Natural killer cell treated with Interleukin-12 subunit alpha and Interleukin-12 subunit beta and Interleukin-15 and Interleukin-18, amount 100 ng/mL, for 72 hours (primary cell): Measurements from ENCODE around the gene FAM43A. TPM values are rescaled to one million over a fixed set of nuclear protein-coding genes. Genes with fewer than 3 reads are reported as not detected.

ENCODE experiments used
- ATAC-seq, 2 donors: fragments of 150-1000 bp; cut with Tn5 transposase in 1 of 2; sonication (Bioruptor Pico), chemical (Tn5 transposase) in 1 of 2; 2 replicates each; pipeline ENCODE4 v1.10.0; 2021
- DNase-seq: peaks from one replicate; pipeline ENCODE4 v3.0.0; 2022; ENCODE audit warnings: low spot score
- H3K27ac Mint-ChIP-seq, 2 donors: 1 replicate in 1 of 2; 2 replicates in 1 of 2; pipeline ENCODE4 v1.8.0; 2022; ENCODE audit warnings: mixed read lengths in 2 of 2, mild to moderate bottlenecking in 1 of 2, moderate library complexity in 1 of 2
- H3K27me3 Mint-ChIP-seq, 2 donors: 1 replicate in 1 of 2; 2 replicates in 1 of 2; pipeline ENCODE4 v1.8.0; 2022; ENCODE audit warnings: mixed read lengths in 2 of 2
- H3K36me3 Mint-ChIP-seq: one replicate; pipeline ENCODE4 v1.8.0; 2022; ENCODE audit warnings: mixed read lengths
- H3K4me1 Mint-ChIP-seq, 2 donors: 1 replicate in 1 of 2; 2 replicates in 1 of 2; pipeline ENCODE4 v1.8.0; 2022; ENCODE audit warnings: low read depth in 2 of 2, mixed read lengths in 2 of 2, mild to moderate bottlenecking in 1 of 2
- H3K4me3 Mint-ChIP-seq: one replicate; pipeline ENCODE4 v1.8.0; 2022; ENCODE audit warnings: mixed read lengths
- H3K9me3 Mint-ChIP-seq: 2 replicates; pipeline ENCODE4 v1.8.0; 2022; ENCODE audit warnings: mixed read lengths
- total RNA-seq, 2 donors: library from RNA; stranded (reverse); gene quantifications; one replicate each; pipeline ENCODE4 v1.2.3, GENCODE V29; 2022

FAM43A gene
- total RNA-seq, 2 donors from 2014 or later, result 11.6 to 50.2 TPM

DNA sequence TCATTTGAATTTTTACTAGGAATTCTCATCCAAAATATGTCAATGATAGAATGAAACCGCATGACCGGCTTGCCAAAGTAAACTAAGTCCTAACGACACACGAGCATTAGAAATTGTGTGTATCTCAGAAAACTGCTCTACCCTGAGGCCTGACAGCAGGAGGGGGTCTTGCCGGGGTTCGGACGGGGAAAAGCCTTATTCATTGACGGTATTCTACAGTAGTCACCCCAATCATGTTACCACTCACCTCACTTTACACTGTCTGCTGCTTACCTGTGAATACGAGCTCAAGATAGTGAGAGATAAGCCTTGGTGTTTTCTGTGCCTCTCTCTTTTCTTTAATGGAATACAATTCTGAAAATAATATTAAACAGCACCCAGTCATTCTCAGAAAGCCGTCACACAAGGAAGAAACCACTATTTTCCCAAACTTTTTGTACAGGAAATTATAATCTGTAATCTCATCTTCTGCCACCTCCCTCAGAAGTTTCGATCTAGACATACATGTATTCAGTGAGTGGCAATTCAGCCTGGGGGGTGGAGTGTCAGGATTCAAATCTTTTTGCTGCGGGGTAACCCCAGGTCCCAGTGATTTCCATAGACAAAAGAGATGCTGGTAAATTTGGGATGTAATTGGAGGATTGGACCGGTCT lies 492 bp upstream of the FAM43A start:
- Mint-ChIP-seq H3K4me3 (peak overlapping the region; percentile 92), H3K36me3 (no peaks in the 10 kb centered on the region), H3K27me3 (no peaks in the 10 kb centered on the region), H3K27ac (peak overlapping the region; percentile 71 to 85), H3K4me1 (peaks cover 51 to 60% of the 10 kb centered on the region in 2 donors), H3K9me3 (no peaks in the 10 kb centered on the region)
- ATAC-seq (peak; percentile 22 to 34), DNase-seq (no peak)

DNA sequence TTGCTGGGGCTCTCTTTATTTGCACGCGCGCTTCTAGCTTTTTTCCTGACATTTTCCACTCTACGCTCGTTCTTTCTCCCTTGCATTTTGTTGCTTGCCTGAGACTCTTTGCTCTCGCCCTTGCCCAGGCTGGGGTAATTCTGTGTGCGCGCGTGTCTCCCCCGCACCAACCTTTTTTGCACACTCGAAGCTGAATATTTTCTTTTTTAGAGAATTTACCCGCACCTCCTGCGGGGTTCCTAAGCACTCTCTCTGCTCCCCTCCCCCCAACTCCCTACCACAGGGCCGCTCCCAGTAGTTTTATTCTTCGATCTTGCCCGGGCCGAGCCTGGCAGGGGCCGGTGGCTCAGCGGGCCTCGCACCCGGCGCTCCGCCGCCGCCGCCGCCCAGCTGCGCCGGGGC lies 732 bp downstream of the FAM43A start:
- peaks cover 60 to 61% of the 10 kb centered on the region in 2 donors for H3K4me1 Mint-ChIP-seq
- no peaks in the 10 kb centered on the region for H3K27me3 Mint-ChIP-seq
- DNase-seq, result no peak
- no peak for ATAC-seq
- peak overlapping the region; percentile 92 for H3K4me3 Mint-ChIP-seq
- no peaks in the 10 kb centered on the region for H3K36me3 Mint-ChIP-seq
- peak overlapping the region; percentile 71 to 85 for H3K27ac Mint-ChIP-seq
- no peaks in the 10 kb centered on the region for H3K9me3 Mint-ChIP-seq

DNA sequence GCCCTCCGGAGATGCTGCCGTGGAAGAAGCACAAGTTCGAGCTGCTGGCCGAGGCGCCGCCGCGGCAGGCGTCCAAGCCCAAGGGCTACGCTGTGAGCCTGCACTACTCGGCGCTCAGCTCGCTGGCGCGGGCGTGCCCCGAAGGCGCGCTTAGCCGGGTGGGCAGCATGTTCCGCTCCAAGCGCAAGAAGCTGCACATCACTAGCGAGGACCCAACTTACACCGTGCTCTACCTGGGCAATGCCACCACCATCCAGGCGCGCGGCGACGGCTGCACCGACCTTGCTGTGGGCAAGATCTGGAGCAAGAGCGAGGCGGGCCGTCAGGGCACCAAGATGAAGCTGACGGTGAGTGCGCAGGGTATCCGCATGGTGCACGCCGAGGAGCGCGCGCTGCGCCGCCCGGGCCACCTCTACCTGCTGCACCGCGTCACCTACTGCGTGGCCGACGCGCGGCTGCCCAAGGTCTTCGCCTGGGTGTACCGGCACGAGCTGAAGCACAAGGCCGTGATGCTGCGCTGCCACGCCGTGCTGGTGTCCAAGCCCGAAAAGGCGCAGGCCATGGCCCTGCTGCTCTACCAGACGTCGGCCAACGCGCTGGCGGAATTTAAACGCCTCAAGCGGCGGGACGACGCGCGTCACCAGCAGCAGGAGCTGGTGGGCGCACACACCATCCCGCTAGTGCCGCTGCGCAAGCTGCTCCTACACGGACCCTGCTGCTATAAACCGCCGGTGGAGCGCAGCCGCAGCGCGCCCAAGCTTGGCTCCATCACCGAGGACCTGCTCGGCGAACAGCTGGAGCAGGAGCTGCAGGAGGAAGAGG lies 1.3 kb downstream of the FAM43A start:
- Mint-ChIP-seq H3K27me3 (no peaks in the 10 kb centered on the region), H3K27ac (peak overlapping the region; percentile 78 to 94), H3K36me3 (no peaks in the 10 kb centered on the region), H3K4me3 (peak overlapping the region; percentile 92), H3K4me1 (peaks cover 60 to 63% of the 10 kb centered on the region in 2 donors), H3K9me3 (no peaks in the 10 kb centered on the region)
- no peak for DNase-seq
- peak in 1 of 2 donors; percentile 0 for ATAC-seq

DNA sequence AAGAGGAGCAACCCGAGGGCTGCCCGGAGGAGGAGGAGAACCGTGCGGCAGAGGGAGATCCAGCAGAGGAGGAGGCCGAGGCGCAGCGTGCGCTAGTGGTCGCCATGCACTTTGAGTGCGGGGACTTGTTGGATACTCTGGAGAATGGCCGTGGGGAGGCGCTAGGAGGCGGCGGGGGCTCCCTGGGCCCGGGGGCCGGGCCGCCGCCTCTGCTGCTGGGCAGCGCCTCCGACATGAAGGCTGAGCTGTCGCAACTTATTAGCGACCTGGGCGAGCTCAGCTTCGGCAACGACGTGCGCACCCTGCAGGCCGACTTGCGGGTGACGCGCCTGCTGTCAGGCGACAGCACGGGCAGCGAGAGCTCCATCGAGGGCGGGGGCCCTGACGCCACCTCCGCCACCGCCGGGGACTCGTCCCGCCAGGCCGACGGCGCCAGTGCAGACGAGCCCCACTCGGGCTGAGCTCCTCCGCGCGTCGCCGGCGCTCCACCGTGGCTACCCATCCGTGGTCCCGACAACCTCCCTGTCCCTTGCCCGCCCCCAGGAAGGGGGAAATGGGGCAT lies 2.0 kb downstream of the FAM43A start:
- no peaks in the 10 kb centered on the region for H3K27me3 Mint-ChIP-seq
- H3K27ac Mint-ChIP-seq, result peak overlapping the region; percentile 78 to 94
- no peaks in the 10 kb centered on the region for H3K36me3 Mint-ChIP-seq
- no peaks in the 10 kb centered on the region for H3K9me3 Mint-ChIP-seq
- ATAC-seq (peak; percentile 78 to 86), DNase-seq (peak; percentile 93)
- H3K4me3 Mint-ChIP-seq, result peak overlapping the region; percentile 92
- peaks cover 53 to 61% of the 10 kb centered on the region in 2 donors for H3K4me1 Mint-ChIP-seq

DNA sequence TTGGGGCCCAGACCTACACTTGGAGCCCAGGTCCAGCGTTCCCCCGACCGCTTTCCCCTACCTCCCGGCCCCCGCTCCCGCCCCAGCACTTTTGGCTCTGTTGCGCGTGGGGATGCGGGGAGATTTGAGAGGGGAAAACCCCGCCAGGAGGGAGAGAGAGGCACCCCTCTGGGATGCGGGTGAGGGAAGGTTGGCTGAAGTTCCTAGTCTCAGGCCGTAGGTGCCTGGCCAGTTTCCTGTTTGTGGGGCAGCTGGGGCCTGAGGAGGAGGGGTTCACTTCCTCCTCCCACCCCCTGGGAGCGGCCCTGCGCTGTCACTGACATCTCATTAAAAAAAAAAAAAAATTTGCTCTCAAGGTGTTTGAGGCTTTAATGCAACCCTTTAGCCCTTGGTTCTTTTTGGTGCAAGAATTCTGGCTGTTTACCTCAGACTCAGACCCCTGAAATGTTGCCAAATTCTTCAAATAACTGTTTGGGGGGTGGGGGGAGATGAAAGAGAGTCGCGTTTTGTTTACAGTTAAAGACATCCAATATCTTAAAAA lies 2.6 kb downstream of the FAM43A start:
- peak; percentile 59 to 65 for ATAC-seq
- peak overlapping the region; percentile 69 to 94 for H3K27ac Mint-ChIP-seq
- no peaks in the 10 kb centered on the region for H3K36me3 Mint-ChIP-seq
- H3K4me1 Mint-ChIP-seq, result peaks cover 48 to 60% of the 10 kb centered on the region in 2 donors
- DNase-seq, result peak; percentile 82
- no peaks in the 10 kb centered on the region for H3K27me3 Mint-ChIP-seq
- H3K9me3 Mint-ChIP-seq, result no peaks in the 10 kb centered on the region
- peak overlapping the region; percentile 79 for H3K4me3 Mint-ChIP-seq

DNA sequence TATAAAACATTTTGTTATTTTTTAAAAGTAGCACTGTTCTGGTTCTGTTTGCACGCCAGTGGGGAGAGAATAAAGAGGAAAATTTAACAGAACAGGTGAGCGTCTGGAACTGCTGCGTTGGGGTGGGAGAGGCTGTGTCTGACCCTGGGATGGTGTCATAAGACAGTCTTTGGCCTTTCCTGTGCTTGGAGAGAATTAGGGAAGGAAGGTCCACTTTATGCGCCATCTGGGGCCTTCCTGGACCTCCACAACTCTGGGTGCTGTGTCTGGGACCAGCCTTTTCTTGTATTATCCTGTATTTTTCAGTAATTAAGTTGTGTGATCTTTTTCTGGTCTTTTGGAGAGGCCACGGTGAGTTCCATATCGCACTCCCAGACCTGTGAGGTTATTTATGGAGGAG lies 3.3 kb downstream of the FAM43A start:
- H3K9me3 Mint-ChIP-seq, result no peaks in the 10 kb centered on the region
- ATAC-seq, result no peak
- H3K4me3 Mint-ChIP-seq, result peak overlapping the region; percentile 79
- peaks cover 42 to 57% of the 10 kb centered on the region in 2 donors for H3K4me1 Mint-ChIP-seq
- peak overlapping the region; percentile 69 to 94 for H3K27ac Mint-ChIP-seq
- H3K27me3 Mint-ChIP-seq, result no peaks in the 10 kb centered on the region
- no peaks in the 10 kb centered on the region for H3K36me3 Mint-ChIP-seq
- DNase-seq, result no peak

DNA sequence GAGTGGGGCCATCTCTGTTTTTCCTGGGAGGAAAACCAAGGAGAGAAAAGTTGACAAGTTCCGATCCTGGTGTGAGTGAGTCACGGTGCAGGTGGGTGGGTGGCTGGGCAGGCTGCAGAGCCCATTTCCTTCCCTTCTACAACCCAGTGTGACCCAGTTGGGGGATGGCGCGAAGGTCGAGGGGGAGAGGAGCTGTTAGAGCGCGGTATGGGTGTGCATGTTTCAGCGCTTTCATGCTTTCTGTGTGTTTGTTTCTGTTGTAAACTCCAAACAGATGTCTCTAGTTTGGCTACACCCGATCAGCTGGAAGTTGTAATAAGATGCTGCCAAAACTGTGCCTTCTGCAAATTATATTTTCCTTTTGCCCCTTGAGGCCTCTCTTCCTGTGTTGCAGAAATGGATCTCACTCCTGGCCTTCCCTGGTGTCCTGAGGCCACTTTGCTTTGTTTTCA lies 3.8 kb downstream of the FAM43A start:
- peaks cover 37 to 56% of the 10 kb centered on the region in 2 donors for H3K4me1 Mint-ChIP-seq
- ATAC-seq (no peak), DNase-seq (peak; percentile 61)
- H3K27ac Mint-ChIP-seq, result peak overlapping the region; percentile 69 to 94
- peak overlapping the region; percentile 79 for H3K4me3 Mint-ChIP-seq
- H3K9me3 Mint-ChIP-seq, result no peaks in the 10 kb centered on the region
- no peaks in the 10 kb centered on the region for H3K27me3 Mint-ChIP-seq
- H3K36me3 Mint-ChIP-seq, result no peaks in the 10 kb centered on the region

DNA sequence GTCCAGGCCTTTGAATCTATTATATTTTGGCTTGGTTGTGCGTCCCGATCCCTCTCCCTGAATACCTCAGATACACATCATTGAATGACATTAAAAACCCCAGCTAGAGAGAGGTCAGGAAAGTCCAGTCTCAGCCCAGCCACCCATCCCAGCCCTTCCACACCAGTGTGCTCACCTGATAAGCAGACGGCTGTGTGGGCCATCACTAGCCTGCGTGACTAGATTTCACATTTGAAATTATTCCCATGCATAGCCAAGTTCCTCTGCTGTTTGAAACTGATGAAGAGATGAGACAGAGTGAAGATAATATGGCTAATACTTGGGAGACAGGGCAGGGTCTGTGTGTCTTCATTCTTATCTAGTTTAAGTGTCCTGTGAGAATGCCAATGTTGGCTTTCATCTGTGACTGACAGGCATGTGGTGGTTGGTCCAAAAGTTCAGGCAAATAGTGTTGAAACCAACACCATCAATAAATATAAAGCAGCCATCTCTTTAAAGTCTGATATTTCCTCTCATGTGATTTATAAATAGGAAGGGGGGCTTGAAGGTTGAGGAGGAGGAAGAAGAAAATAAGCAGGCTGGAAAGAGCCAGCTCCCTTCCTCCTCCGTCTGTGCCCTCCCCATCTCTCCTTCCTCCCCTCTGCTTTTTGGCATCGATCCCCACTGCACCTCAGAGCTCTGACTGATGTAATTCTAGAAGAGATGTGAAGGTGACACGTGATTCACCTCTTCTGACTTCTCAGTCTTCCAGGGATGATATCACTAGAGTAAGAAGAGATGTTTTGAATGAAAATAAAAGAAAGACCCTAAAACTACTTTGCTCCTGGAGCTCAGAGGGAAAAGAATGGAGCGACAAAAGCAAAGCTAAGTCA lies 5.1 kb downstream of the FAM43A start:
- Mint-ChIP-seq H3K36me3 (no peaks in the 10 kb centered on the region), H3K4me1 (peaks cover 28 to 49% of the 10 kb centered on the region in 2 donors), H3K4me3 (no peak overlapping the region), H3K27me3 (no peaks in the 10 kb centered on the region), H3K9me3 (no peaks in the 10 kb centered on the region), H3K27ac (peak overlapping the region in 1 of 2 donors; percentile 94)
- no peak for ATAC-seq
- no peak for DNase-seq

DNA sequence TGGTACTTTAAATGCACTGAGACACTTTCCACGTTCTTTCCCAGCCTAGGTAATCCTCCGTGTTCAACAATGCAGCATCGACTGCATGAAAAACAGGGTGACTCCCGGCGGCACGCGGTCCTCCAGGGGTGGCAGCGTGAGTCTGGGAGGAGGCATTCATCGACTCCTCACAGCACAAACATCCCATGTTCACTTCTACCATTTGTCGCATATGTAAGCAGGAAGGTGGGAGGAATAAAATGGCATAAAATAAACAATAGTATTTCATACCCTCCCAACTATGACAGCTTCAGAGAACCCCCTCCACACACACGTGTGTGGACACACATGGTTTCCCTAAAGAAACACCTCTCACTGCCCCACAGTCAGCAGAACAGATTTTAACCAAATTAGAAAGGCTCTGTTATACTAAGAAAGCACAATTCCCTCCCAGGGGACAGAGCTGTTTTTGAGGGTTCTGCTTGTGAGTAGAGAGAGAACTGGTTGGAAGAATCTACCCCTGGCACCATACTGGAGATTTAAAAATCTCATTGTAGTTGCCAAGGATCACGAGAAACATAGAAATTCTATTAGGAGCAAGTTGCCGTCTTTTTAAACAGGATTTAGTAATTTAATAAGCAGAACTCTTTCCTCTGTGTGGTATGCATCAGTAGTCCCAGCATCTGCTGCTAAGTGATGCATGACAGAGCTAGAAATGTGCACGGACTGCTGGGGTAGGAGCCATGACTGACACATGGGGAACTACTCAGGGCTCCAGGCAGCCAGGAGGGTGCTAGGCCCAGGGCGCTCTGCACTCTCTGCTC lies 6.0 kb downstream of the FAM43A start:
- peaks cover 23 to 48% of the 10 kb centered on the region in 2 donors for H3K4me1 Mint-ChIP-seq
- H3K9me3 Mint-ChIP-seq, result no peaks in the 10 kb centered on the region
- DNase-seq, result no peak
- ATAC-seq, result no peak
- H3K36me3 Mint-ChIP-seq, result no peaks in the 10 kb centered on the region
- no peak overlapping the region for H3K4me3 Mint-ChIP-seq
- H3K27me3 Mint-ChIP-seq, result no peaks in the 10 kb centered on the region
- peak overlapping the region in 1 of 2 donors; percentile 94 for H3K27ac Mint-ChIP-seq

DNA sequence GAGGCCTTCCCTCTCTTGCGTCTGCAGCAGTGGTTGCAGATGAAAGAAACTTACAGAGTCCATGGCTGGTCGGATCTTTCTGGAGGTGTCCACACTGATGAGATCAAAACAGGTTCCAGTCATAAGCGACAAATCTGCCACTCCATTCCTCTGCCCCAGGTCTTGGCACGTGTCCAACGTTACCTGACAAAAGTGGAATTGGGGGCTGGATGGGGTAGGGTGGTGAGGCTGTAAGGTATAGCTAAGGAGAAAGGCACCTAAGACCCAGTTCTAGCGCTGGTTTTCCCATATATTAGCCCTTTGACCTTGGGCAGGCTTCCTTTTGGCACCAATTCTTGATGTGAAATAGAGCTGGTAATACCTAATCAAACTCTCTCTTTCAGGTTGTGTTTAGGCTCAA lies 11.0 kb downstream of the FAM43A start:
- ATAC-seq (no peak), DNase-seq (no peak)
- H3K4me3 Mint-ChIP-seq, result no peak overlapping the region
- no peaks in the 10 kb centered on the region for H3K27me3 Mint-ChIP-seq
- no peaks in the 10 kb centered on the region for H3K36me3 Mint-ChIP-seq
- no peaks in the 10 kb centered on the region for H3K9me3 Mint-ChIP-seq
- H3K27ac Mint-ChIP-seq, result no peak overlapping the region
- peaks cover 0 to 15% of the 10 kb centered on the region in 2 donors for H3K4me1 Mint-ChIP-seq

DNA sequence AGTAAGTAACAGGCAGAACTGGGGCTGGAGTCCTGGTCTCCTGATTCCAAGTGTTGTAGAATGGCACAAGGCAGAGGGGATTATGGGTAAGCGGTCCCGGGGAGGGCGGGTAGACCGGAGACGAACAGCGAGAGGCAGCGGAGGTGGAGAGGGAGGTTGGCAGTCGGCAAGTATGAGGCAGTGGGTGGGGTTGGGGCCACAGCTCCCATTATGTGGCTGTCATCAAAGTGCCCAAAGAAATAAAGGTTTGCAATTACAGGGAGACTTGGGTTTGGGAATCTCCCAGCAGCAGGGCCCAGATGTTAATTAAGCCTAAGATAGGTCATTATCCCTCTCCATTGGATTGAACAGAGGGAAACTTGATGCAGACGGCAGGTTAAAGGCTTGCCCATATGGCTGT lies 16.9 kb downstream of the FAM43A start:
- ATAC-seq (no peak), DNase-seq (no peak)
- no peak overlapping the region for H3K27ac Mint-ChIP-seq
- no peaks in the 10 kb centered on the region for H3K9me3 Mint-ChIP-seq
- no peak overlapping the region for H3K4me3 Mint-ChIP-seq
- no peaks in the 10 kb centered on the region for H3K36me3 Mint-ChIP-seq
- H3K27me3 Mint-ChIP-seq, result no peaks in the 10 kb centered on the region
- peaks cover 0 to 7% of the 10 kb centered on the region in 2 donors for H3K4me1 Mint-ChIP-seq

DNA sequence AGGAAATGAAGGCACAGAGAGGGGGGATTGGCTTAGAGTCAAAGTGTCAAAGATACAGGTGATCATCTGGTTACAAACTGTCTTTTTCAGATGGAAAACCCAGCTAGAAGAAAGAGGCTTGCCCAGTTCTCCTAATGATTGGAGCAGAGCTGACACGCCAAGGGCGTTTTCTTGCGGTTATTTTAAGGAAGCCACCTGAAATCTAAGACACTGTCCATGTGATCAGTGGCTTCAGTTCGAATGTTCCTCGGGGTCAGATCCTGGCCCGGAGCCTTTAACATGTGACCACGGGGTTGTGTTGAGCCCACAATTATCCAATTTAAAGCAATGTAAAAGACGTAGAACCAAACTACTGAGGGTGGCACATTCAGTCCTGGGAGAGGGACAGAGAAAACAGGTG lies 19.5 kb downstream of the FAM43A start:
- Mint-ChIP-seq H3K27me3 (no peaks in the 10 kb centered on the region), H3K9me3 (no peaks in the 10 kb centered on the region), H3K27ac (no peak overlapping the region), H3K36me3 (no peaks in the 10 kb centered on the region), H3K4me1 (peaks cover 0 to 7% of the 10 kb centered on the region in 2 donors), H3K4me3 (no peak overlapping the region)
- no peak for DNase-seq
- ATAC-seq, result peak in 1 of 2 donors; percentile 6
